Erythroblast (primary cell): ENCODE results near the gene FRAT1.

Experiments
- DNase-seq, 2 experiments: peaks; one replicate each; lab custom pipeline; 2025; lab: John Stamatoyannopoulos, UW
- GATA1 ChIP-seq: IDR thresholded peaks from 2 replicates; pipeline ENCODE4 v1.6.1; 2011; ENCODE audit warnings: low read depth, mild to moderate bottlenecking, control low read depth, low read length, moderate library complexity
- POLR2A ChIP-seq: IDR thresholded peaks from 2 replicates; pipeline ENCODE4 v1.6.1; 2011; ENCODE audit warnings: mild to moderate bottlenecking, low read length

FRAT1 gene

GRCh38 chr10:97321032-97321803 lies 2.1 kb downstream of the FRAT1 start:
- TF ChIP-seq POLR2A (no peak), GATA1 (no peak)
- peak; percentile 56 to 59 for DNase-seq

- no peak for TF ChIP-seq GATA1
- peak; percentile 5 for TF ChIP-seq POLR2A
- no peak for DNase-seq
These were observed 2.7 kb downstream of the FRAT1 start for GRCh38 chr10:97321804-97322190.

GRCh38 chr10:97323501-97323900 lies 4.4 kb downstream of the FRAT1 start:
- no peak for DNase-seq
- TF ChIP-seq POLR2A, result no peak
- no peak for TF ChIP-seq GATA1

GRCh38 chr10:97325754-97326153 lies 6.7 kb downstream of the FRAT1 start:
- no peak for DNase-seq
- peak; percentile 13 for TF ChIP-seq POLR2A
- no peak for TF ChIP-seq GATA1

- TF ChIP-seq GATA1 (no peak), POLR2A (no peak)
- peak; percentile 26 to 76 for DNase-seq
These were observed 8.6 kb downstream of the FRAT1 start for GRCh38 chr10:97327348-97328294.

GRCh38 chr10:97328646-97329453 lies 9.8 kb downstream of the FRAT1 start:
- DNase-seq, result peak; percentile 27 to 56
- TF ChIP-seq POLR2A (no peak), GATA1 (no peak)

- TF ChIP-seq GATA1, result no peak
- TF ChIP-seq POLR2A, result no peak
- peak; percentile 51 to 57 for DNase-seq
These were observed 10.7 kb downstream of the FRAT1 start for GRCh38 chr10:97329766-97330165.

- peak in 1 of 2 experiments; percentile 29 for DNase-seq
- TF ChIP-seq POLR2A (no peak), GATA1 (no peak)
These were observed 12.2 kb downstream of the FRAT1 start for GRCh38 chr10:97331153-97331703.

- DNase-seq, result peak; percentile 48 to 62
- TF ChIP-seq POLR2A (peak; percentile 29), GATA1 (no peak)
These were observed 13.7 kb downstream of the FRAT1 start for GRCh38 chr10:97332591-97333350.

GRCh38 chr10:97333351-97333600 lies 14.2 kb downstream of the FRAT1 start:
- TF ChIP-seq POLR2A (peak; percentile 2), GATA1 (no peak)

GRCh38 chr10:97333601-97334369 lies 14.7 kb downstream of the FRAT1 start:
- TF ChIP-seq POLR2A (no peak), GATA1 (no peak)
- DNase-seq, result peak; percentile 77 to 81

More at GRCh38 chr10:97333351-97333600, 14.2 kb downstream of the FRAT1 start:
- DNase-seq, result peak; percentile 77 to 81
